Retinal pigment epithelial cell (primary cell): ENCODE results near the gene SAFB.

ENCODE experiments used
- DNase-seq: peaks from one replicate; pipeline ENCODE4 v3.0.0-alpha.2; 2010; ENCODE audit warnings: low read depth
- H3K4me3 ChIP-seq: 2 replicates; pipeline ENCODE4 v1.5.1; 2011; ENCODE audit warnings: mild to moderate bottlenecking, low read length, control low read depth, moderate library complexity
- TF ChIP-seq, protein P1 (sequence below): conservative IDR thresholded peaks from 2 replicates; pipeline ENCODE4 v1.5.1; 2011; ENCODE audit warnings: low read depth, low read length, control low read depth, inconsistent platforms

SAFB gene

DNA sequence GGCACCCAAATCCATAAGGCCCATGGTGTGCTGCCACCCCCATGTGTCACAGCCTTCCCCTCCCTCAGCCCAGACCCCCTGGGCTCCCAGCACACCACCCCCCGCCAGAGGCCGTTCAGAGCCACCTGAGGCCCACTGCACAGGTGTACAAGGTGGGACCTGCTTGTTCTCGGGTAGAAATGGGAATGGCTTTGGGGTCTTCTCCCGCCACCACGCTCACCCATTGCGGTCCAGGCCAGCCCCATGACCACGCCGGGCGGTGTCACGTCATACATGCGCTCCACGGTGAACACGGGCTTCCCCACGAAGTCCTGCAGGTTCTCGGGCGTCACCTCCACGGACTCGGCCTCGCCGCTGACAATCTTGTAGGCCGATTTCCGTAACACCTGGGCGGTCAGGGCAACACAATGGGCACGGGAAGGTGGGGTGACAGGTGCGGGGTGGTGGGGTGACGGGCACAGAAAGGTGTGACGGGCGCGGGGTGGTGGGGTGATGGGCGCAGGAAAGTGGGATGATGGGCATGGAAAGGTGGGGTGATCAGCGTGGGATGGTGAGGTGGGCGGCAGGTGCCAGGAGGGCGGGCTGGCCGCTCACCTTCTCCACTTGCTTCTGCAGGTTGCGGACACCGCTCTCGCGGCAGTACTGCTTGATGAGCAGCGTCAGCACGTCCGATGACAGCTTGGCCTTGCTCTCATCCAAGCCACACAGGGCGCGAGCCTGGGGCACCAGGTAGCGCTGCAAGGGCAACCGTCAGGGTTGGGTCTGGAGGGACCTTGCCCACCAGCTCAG, 71.5 kb downstream of the SAFB start:
- no peak for DNase-seq
- H3K4me3 ChIP-seq, result no peak overlapping the region
- TF ChIP-seq, protein P1, sequence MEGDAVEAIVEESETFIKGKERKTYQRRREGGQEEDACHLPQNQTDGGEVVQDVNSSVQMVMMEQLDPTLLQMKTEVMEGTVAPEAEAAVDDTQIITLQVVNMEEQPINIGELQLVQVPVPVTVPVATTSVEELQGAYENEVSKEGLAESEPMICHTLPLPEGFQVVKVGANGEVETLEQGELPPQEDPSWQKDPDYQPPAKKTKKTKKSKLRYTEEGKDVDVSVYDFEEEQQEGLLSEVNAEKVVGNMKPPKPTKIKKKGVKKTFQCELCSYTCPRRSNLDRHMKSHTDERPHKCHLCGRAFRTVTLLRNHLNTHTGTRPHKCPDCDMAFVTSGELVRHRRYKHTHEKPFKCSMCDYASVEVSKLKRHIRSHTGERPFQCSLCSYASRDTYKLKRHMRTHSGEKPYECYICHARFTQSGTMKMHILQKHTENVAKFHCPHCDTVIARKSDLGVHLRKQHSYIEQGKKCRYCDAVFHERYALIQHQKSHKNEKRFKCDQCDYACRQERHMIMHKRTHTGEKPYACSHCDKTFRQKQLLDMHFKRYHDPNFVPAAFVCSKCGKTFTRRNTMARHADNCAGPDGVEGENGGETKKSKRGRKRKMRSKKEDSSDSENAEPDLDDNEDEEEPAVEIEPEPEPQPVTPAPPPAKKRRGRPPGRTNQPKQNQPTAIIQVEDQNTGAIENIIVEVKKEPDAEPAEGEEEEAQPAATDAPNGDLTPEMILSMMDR, result no peak

DNA sequence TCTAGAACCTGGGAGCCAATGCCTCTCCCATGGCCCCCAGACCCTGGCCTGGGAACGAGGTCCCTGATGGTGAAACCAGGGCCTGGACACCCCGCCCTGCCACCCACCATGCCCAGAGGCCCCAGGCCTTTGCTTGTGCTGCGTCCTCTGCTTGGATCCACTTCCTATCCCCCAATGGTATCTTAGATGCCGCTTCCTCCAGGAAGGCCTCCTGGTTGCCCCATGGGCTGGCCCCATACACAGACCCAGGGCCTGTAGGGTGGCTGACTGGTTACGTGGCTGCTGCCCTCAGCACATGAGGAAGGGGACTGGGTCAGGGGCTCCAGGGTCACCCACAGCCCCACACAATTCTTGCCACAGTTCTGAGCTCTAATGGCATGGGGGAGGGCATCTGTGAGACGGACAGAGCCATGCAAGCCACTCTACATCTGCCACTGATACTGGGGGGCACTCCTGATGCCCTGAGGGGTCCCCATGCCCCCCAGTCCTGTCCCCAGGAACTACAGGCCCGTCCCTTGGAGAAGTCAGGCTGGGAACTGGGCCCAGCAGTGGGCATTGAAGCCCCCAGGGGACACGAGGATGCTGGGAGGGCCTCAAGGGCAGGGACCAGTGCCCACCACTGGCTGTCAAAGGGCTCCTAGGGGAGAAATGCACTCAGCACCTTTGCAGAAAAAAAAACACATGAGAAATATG, 72.2 kb downstream of the SAFB start:
- no peak overlapping the region for H3K4me3 ChIP-seq
- TF ChIP-seq, protein P1, result no peak
- no peak for DNase-seq

DNA sequence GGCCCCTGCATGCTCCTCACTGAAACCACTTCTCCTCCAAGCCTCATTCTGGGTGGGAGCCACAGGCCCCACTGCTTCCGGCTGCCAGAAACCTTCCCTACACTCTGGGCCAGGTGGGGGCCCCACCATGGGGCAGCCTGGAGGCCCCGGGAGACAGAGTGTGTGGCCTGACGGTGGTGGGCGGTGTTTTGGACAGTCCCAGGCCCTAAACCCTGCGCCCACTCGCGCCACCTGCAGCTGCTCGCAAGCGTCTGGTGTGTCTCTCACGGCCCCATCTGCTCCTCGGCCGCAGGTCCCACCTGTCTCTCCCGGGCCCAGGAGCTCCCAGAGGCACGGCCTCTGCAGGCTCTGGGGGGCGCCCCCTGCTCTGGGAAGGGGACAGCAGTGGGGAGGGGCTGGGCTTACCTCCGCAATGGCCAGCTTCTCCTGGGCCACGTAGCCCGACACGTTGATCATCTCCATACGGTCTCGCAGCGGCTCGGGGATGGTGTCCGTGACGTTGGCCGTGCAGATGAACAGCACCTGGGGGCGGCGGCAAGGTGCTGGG, 72.8 kb downstream of the SAFB start:
- TF ChIP-seq, protein P1, result no peak
- no peak for DNase-seq
- no peak overlapping the region for H3K4me3 ChIP-seq

DNA sequence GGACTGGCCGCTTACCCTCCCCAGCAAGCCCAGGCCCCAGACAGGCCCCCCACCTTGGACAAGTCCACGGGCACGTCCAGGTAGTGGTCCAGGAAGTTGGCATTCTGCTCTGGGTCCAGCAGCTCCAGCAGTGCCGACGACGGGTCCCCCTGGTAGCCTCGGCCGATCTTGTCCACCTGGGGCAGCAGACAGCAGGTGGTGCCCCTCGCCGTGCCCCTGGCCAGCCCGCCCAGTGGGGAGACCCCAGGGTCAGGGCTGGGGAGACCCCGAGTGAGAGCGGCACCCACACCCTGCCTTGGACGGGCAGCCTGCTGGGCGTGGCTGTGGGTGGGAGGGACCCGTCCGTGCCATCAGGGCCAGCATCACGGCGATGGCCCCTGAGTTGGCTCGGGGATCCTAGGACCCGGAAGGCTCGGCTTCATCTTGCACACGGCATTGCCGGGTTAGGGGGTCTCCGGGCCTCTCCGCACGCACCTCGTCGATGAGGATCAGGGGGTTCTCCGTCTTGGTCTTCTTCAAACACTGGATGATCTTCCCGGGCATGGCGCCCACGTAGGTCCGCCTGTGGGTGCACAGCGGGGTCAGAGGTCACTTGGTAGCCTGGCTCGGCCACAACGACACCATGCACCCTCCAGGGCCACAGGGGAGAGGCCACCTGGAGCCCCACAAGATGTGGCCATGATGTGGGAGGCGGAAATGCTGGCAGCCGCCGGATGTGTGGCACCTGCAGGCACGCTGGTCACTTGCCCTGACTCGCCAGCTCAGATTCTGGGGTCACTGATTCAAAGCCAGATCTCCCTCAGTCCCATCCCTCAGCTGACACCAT, 73.5 kb downstream of the SAFB start:
- DNase-seq, result no peak
- TF ChIP-seq, protein P1, result no peak
- H3K4me3 ChIP-seq, result no peak overlapping the region

DNA sequence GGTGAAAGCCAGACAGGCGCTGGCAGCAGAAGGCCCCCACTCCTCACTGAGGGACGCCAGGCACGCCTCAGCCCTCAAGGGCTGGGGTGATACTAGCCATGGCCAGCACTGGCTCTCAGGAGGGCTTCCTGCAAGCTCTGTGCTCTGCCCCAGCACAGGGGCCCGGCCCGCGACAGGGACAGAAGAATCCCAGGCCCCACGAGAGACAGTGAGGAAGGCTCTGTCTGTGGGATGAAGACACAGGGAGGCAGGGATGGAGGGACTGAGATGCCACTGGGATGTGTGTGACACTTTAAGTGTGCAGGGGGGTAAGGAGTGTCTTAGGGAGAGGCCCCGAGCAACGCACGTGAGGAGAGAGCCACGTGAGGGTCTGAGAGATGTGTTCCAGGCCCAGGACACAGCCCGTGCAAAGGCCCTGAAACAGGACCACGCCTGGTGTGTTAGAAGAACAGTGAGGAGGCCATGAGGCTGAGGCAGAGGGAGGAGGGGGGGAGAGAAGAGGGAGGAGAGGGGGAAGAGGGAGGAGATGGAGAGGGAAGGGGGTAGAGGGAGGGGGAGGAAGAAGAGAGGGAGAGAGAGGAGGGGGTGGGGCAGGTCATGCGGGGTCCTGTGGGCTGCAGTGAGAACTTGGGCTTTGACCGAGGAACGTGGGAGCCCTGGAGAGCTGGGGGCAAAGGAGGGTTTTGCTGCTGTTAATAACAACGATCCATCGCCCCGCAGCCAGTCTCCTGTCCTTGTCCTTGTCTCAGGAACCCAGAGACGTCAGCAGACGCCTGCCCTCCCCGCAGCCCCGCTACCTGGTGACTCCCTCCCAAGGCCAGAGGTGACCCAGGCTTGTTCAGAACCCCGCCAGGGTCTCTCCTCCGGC, 74.4 kb downstream of the SAFB start:
- TF ChIP-seq, protein P1, result no peak

DNA sequence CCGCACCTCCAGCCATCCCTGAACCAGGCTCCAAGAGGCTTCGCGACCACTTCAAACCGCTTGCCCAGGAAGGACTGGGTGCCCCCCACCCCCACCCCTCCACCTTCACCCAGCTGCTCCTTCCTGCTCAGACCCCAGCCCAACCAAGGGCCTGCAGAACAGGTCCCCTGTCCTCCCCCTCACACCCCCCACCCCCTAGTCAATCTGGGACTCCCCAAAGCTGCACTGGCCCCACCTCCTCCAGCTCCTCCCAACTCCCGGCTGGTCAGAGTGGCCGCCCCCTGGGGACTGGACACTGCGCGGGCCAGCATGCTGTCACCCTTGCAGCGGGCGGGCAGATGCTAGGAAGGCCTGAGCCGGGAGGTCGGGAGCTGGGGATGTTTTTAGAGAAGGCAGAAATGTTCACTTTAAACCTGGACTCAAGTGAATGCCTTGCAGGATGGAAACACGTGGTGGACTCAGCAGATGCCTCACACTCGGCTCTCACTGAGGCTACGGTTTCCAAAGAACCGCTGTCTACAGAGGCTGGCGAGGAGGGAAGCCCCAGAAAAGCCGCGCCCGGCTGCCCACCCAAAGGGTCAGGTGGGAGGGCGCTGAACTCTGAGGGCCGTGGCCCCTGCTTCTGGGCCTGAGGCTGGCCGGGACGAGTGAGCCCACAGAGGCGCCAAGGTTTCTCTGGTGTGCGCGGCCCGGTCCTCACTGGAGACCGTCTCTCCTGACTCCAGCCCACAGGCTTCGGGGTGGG, 75.2 kb downstream of the SAFB start:
- no peak overlapping the region for H3K4me3 ChIP-seq
- no peak for DNase-seq
- TF ChIP-seq, protein P1, result no peak

More for the DNA sequence above, 74.4 kb downstream of the SAFB start:
- no peak for DNase-seq
- H3K4me3 ChIP-seq, result no peak overlapping the region
